ENCODE measurements around the gene KAT6B. TPM values are rescaled to one million over a fixed set of nuclear protein-coding genes. Genes with fewer than 3 reads are reported as not detected.

The KAT6B gene
- total RNA-seq, 4 donors from 2014 or later, result 45.4 to 94.9 (median 62.9) TPM

GRCh38 chr10:74988832-74989561, 162.6 kb downstream of the KAT6B start:
- Histone ChIP-seq H3K4me1 (peaks cover 0 to 9% (median 0%) of the 10 kb centered on the region in 4 donors), H3K27ac (no peak overlapping the region), H3K27me3 (no peaks in the 10 kb centered on the region), H3K9me3 (no peaks in the 10 kb centered on the region), H3K36me3 (peaks cover 0 to 18% (median 0%) of the 10 kb centered on the region in 3 donors), H3K4me3 (no peak overlapping the region)
- DNase-seq, result no peak
- TF ChIP-seq POLR2A (IDR thresholded peaks at IDR 0.05), result no peak
- TF ChIP-seq CTCF (IDR thresholded peaks at IDR 0.05), result no peak

DNA sequence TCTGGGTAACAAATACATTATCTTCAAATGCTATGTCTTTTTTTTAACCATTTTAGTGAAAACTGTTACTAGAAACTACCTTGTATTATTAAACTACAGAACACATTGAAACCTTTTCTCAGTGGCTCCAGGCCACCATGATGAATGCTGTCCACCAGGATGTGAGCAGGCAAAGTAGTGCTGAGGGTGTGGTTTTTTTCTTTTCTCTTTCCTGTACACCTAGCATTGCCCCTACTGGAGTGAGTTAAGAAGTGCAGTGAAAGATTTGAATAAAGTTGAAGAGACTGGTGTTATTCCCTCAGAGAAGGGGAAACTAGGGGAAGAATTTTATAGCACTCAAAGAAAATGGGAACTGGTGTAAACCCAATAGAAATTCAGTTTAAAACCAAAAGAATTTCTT, 165.0 kb downstream of the KAT6B start:
- no peak for DNase-seq
- Histone ChIP-seq H3K27ac (no peak overlapping the region), H3K4me1 (peaks cover 0 to 9% (median 0%) of the 10 kb centered on the region in 4 donors), H3K27me3 (no peaks in the 10 kb centered on the region), H3K9me3 (no peaks in the 10 kb centered on the region), H3K4me3 (no peak overlapping the region), H3K36me3 (peaks cover 0 to 17% (median 0%) of the 10 kb centered on the region in 3 donors)
- TF ChIP-seq POLR2A (IDR thresholded peaks at IDR 0.05) (no peak), CTCF (IDR thresholded peaks at IDR 0.05) (peak in 4 of 6 experiments; percentile 27 to 59 (median 51))

- no peak for TF ChIP-seq CTCF (IDR thresholded peaks at IDR 0.05)
- TF ChIP-seq POLR2A (IDR thresholded peaks at IDR 0.05), result no peak
- H3K4me1 ChIP-seq, result peaks cover 0 to 5% (median 0%) of the 10 kb centered on the region in 4 donors
- H3K27ac ChIP-seq, result no peak overlapping the region
- H3K36me3 ChIP-seq, result peaks cover 0 to 19% (median 0%) of the 10 kb centered on the region in 3 donors
- H3K27me3 ChIP-seq, result no peaks in the 10 kb centered on the region
- no peak for DNase-seq
- H3K9me3 ChIP-seq, result no peaks in the 10 kb centered on the region
- no peak overlapping the region for H3K4me3 ChIP-seq
Observed at GRCh38 chr10:74992068-74992467, 165.7 kb downstream of the KAT6B start.

GRCh38 chr10:74993649-74994048, 167.2 kb downstream of the KAT6B start:
- peaks cover 0 to 22% (median 0%) of the 10 kb centered on the region in 3 donors for H3K36me3 ChIP-seq
- DNase-seq, result no peak
- H3K4me3 ChIP-seq, result no peak overlapping the region
- H3K27me3 ChIP-seq, result no peaks in the 10 kb centered on the region
- H3K27ac ChIP-seq, result no peak overlapping the region
- H3K4me1 ChIP-seq, result no peaks in the 10 kb centered on the region
- TF ChIP-seq CTCF (IDR thresholded peaks at IDR 0.05) (no peak), POLR2A (IDR thresholded peaks at IDR 0.05) (no peak)
- H3K9me3 ChIP-seq, result no peaks in the 10 kb centered on the region

- H3K4me1 ChIP-seq, result no peaks in the 10 kb centered on the region
- H3K27me3 ChIP-seq, result no peaks in the 10 kb centered on the region
- H3K36me3 ChIP-seq, result peaks cover 0 to 22% (median 0%) of the 10 kb centered on the region in 3 donors
- no peak overlapping the region for H3K4me3 ChIP-seq
- TF ChIP-seq POLR2A (IDR thresholded peaks at IDR 0.05), result no peak
- no peak for TF ChIP-seq CTCF (IDR thresholded peaks at IDR 0.05)
- no peak for DNase-seq
- H3K27ac ChIP-seq, result no peak overlapping the region
- H3K9me3 ChIP-seq, result no peaks in the 10 kb centered on the region
Observed at GRCh38 chr10:74994854-74995253, 168.5 kb downstream of the KAT6B start.
